HAP-1 (cell line): Measurements from ENCODE around the gene CAPN12.
"Not testable (repeated sequence)": the region's sequence is repeated elsewhere in the genome, so short reads cannot be mapped to it uniquely, and the experiment has no call there.

Experiments
- DNase-seq, 2 experiments: peaks; one replicate each; pipeline ENCODE4 v3.0.0-alpha.2; 2016 to 2020; ENCODE audit warnings: low spot score in 2 of 2
- H3K27me3 ChIP-seq: fragments of 250-450 bp; sonication (Bioruptor Pico); 2 replicates; pipeline ENCODE4 v1.5.1; 2020; ENCODE audit warnings: low read depth, mild to moderate bottlenecking, moderate library complexity
- H3K36me3 ChIP-seq: fragments of 250-450 bp; sonication (Bioruptor Pico); replicated peaks from 2 replicates; pipeline ENCODE4 v1.5.1; 2020; ENCODE audit warnings: mild to moderate bottlenecking
- H3K4me1 ChIP-seq: fragments of 250-450 bp; sonication (Bioruptor Pico); 2 replicates; pipeline ENCODE4 v1.5.1; 2020; ENCODE audit warnings: mild to moderate bottlenecking
- H3K4me3 ChIP-seq: fragments of 250-450 bp; sonication (Bioruptor Pico); 2 replicates; pipeline ENCODE4 v1.5.1; 2020; ENCODE audit warnings: mild to moderate bottlenecking, moderate library complexity
- H3K9me3 ChIP-seq: fragments of 250-450 bp; sonication (Bioruptor Pico); 2 replicates; pipeline ENCODE4 v1.5.1; 2020; ENCODE audit warnings: mild to moderate bottlenecking, moderate library complexity
- in situ Hi-C: fragments of 300-500 bp; cut with MboI; formaldehyde crosslinking; loops from 3 replicates; pipeline ENCODE4 v1.14.3; 2020; ENCODE audit warnings: low sequenced_read_pairs, inconsistent platforms, mixed read lengths

Gene CAPN12

GRCh38 chr19:38761884-38762389 lies 17.7 kb upstream of the CAPN12 start:
- H3K9me3 ChIP-seq, H3K4me3 ChIP-seq, in situ Hi-C loops, DNase-seq, H3K4me1 ChIP-seq, H3K27me3 ChIP-seq, H3K36me3 ChIP-seq: not testable (repeated sequence)

- H3K36me3 ChIP-seq, H3K4me1 ChIP-seq, in situ Hi-C loops, H3K27me3 ChIP-seq, H3K9me3 ChIP-seq, H3K4me3 ChIP-seq, DNase-seq: not testable (repeated sequence)
Measured at GRCh38 chr19:38760805-38761517, 16.7 kb upstream of the CAPN12 start.

- Histone ChIP-seq H3K27me3 (no peaks in the 10 kb centered on the region), H3K9me3 (no peaks in the 10 kb centered on the region), H3K36me3 (no peaks in the 10 kb centered on the region), H3K4me3 (no peak overlapping the region), H3K4me1 (no peaks in the 10 kb centered on the region)
- no peak for DNase-seq
- in situ Hi-C loops: no loop called here
Measured at GRCh38 chr19:38759590-38760003, 15.3 kb upstream of the CAPN12 start.

- in situ Hi-C loops: not testable (repeated sequence)
Measured at GRCh38 chr19:38754196-38754595, 9.9 kb upstream of the CAPN12 start.

GRCh38 chr19:38753783-38754182 lies 9.5 kb upstream of the CAPN12 start:
- in situ Hi-C loops, H3K36me3 ChIP-seq: not testable (repeated sequence)

More at GRCh38 chr19:38754196-38754595, 9.9 kb upstream of the CAPN12 start:
- H3K4me1 ChIP-seq, H3K36me3 ChIP-seq, H3K9me3 ChIP-seq, H3K4me3 ChIP-seq, H3K27me3 ChIP-seq, DNase-seq: not testable (repeated sequence)

GRCh38 chr19:38745316-38745715 lies 1.0 kb upstream of the CAPN12 start:
- DNase-seq: no peak
- Histone ChIP-seq H3K27me3 (0 out of 2 replicates have a peak, but pooled peaks cover 2% of the 10 kb centered on the region), H3K4me1 (no peaks in the 10 kb centered on the region), H3K36me3 (no peaks in the 10 kb centered on the region), H3K4me3 (no peak overlapping the region), H3K9me3 (no peaks in the 10 kb centered on the region)
- in situ Hi-C loops: no loop called here

More at GRCh38 chr19:38753783-38754182, 9.5 kb upstream of the CAPN12 start:
- H3K4me1 ChIP-seq, H3K9me3 ChIP-seq, H3K27me3 ChIP-seq, H3K4me3 ChIP-seq, DNase-seq: not testable (repeated sequence)

- H3K9me3 ChIP-seq: no peaks in the 10 kb centered on the region
- in situ Hi-C loops: no loop called here
- H3K36me3 ChIP-seq: no peaks in the 10 kb centered on the region
- H3K27me3 ChIP-seq: 0 out of 2 replicates have a peak, but pooled peaks cover 2% of the 10 kb centered on the region
- H3K4me1 ChIP-seq: no peaks in the 10 kb centered on the region
- H3K4me3 ChIP-seq: no peak overlapping the region
- DNase-seq: no peak
Measured at GRCh38 chr19:38744874-38745273, 600 bp upstream of the CAPN12 start.

GRCh38 chr19:38743394-38744297 lies 628 bp downstream of the CAPN12 start:
- Histone ChIP-seq H3K4me3 (no peak overlapping the region), H3K27me3 (no peaks in the 10 kb centered on the region), H3K4me1 (no peaks in the 10 kb centered on the region), H3K9me3 (no peaks in the 10 kb centered on the region), H3K36me3 (no peaks in the 10 kb centered on the region)
- in situ Hi-C loops: no loop called here
- DNase-seq: no peak

GRCh38 chr19:38742906-38743305 lies 1.4 kb downstream of the CAPN12 start:
- in situ Hi-C loops: no loop called here
- DNase-seq: no peak
- H3K27me3 ChIP-seq: no peaks in the 10 kb centered on the region
- no peak overlapping the region for H3K4me3 ChIP-seq
- H3K4me1 ChIP-seq: no peaks in the 10 kb centered on the region
- no peaks in the 10 kb centered on the region for H3K36me3 ChIP-seq
- no peaks in the 10 kb centered on the region for H3K9me3 ChIP-seq

GRCh38 chr19:38742296-38742695 lies 2.0 kb downstream of the CAPN12 start:
- H3K9me3 ChIP-seq: no peaks in the 10 kb centered on the region
- H3K4me3 ChIP-seq: no peak overlapping the region
- no peaks in the 10 kb centered on the region for H3K27me3 ChIP-seq
- no peaks in the 10 kb centered on the region for H3K4me1 ChIP-seq
- no peaks in the 10 kb centered on the region for H3K36me3 ChIP-seq
- no peak for DNase-seq
- in situ Hi-C loops: no loop called here

GRCh38 chr19:38741670-38742069 lies 2.6 kb downstream of the CAPN12 start:
- DNase-seq: no peak
- no peaks in the 10 kb centered on the region for H3K36me3 ChIP-seq
- no peaks in the 10 kb centered on the region for H3K9me3 ChIP-seq
- H3K27me3 ChIP-seq: no peaks in the 10 kb centered on the region
- in situ Hi-C loops: no loop called here
- H3K4me3 ChIP-seq: no peak overlapping the region
- no peaks in the 10 kb centered on the region for H3K4me1 ChIP-seq

- Histone ChIP-seq H3K4me1 (no peaks in the 10 kb centered on the region), H3K4me3 (no peak overlapping the region), H3K27me3 (no peaks in the 10 kb centered on the region), H3K36me3 (no peaks in the 10 kb centered on the region), H3K9me3 (no peaks in the 10 kb centered on the region)
- no peak for DNase-seq
- in situ Hi-C loops: no loop called here
Measured at GRCh38 chr19:38740932-38741331, 3.3 kb downstream of the CAPN12 start.

- no peaks in the 10 kb centered on the region for H3K36me3 ChIP-seq
- no peak overlapping the region for H3K4me3 ChIP-seq
- H3K27me3 ChIP-seq: no peaks in the 10 kb centered on the region
- DNase-seq: no peak
- no peaks in the 10 kb centered on the region for H3K4me1 ChIP-seq
- no peaks in the 10 kb centered on the region for H3K9me3 ChIP-seq
- in situ Hi-C loops: no loop called here
Measured at GRCh38 chr19:38740257-38740592, 4.0 kb downstream of the CAPN12 start.
